GM18858 (cell line): ENCODE results near the gene ESCO1.
"Not testable (repeated sequence)": the region's sequence is repeated elsewhere in the genome, so short reads cannot be mapped to it uniquely, and the experiment has no call there.

Experiments
- ATAC-seq: cut with Tn5 transposase; IDR thresholded peaks from one replicate; pipeline ENCODE4 v1.9.1; 2021; ENCODE audit not compliant: unreplicated experiment

ESCO1 gene

DNA sequence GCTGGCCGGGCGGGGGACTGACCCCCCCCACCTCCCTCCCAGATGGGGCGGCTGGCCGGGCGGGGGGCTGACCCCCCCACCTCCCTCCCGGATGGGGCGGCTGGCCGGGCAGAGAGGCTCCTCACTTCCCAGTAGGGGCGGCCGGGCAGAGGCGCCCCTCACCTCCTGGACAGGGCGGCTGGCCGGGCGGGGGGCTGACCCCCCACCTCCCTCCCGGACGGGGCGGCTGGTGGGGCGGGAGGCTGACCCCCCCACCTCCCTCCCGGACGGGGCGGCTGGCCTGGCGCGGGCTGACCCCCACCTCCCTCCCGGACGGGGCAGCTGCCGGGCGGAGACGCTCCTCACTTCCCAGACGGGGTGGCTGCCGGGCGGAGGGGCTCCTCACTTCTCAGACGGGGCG lies 8.1 kb downstream of the ESCO1 start:
- not testable (repeated sequence) for ATAC-seq

DNA sequence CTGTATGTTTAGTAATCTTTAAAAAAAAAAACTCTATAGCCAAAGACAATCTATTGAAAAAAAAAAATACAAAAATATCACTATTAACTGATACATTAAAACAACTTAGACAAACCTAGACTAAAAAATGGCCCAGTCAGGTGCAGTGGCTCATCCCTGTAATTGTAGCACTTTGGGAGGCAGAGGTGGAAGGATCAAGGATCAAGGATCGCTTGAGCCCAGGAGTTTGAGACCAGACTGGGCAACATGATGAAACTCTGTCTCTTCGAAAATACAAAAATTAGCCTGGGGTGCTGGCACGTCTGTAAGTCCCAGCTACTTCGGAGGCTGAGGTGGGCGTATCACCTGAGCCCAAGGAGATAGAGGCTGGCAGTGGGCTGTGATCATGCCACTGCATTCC lies 16.1 kb downstream of the ESCO1 start:
- no peak for ATAC-seq

GRCh38 chr18:21575656-21576055 lies 24.8 kb downstream of the ESCO1 start:
- no peak for ATAC-seq

GRCh38 chr18:21571772-21572171 lies 28.7 kb downstream of the ESCO1 start:
- no peak for ATAC-seq

- ATAC-seq = no peak
Observed at GRCh38 chr18:21559195-21559594, 41.3 kb downstream of the ESCO1 start.

- no peak for ATAC-seq
Observed at GRCh38 chr18:21557607-21558253, 42.8 kb downstream of the ESCO1 start.

- no peak for ATAC-seq
Observed at GRCh38 chr18:21550510-21550970, 50.0 kb downstream of the ESCO1 start.

GRCh38 chr18:21548647-21549046 lies 51.9 kb downstream of the ESCO1 start:
- ATAC-seq = no peak

GRCh38 chr18:21546423-21546822 lies 54.1 kb downstream of the ESCO1 start:
- ATAC-seq = no peak

- ATAC-seq = no peak
Observed at GRCh38 chr18:21538230-21538629, 62.3 kb downstream of the ESCO1 start.

GRCh38 chr18:21534327-21534726 lies 66.2 kb downstream of the ESCO1 start:
- ATAC-seq = no peak

DNA sequence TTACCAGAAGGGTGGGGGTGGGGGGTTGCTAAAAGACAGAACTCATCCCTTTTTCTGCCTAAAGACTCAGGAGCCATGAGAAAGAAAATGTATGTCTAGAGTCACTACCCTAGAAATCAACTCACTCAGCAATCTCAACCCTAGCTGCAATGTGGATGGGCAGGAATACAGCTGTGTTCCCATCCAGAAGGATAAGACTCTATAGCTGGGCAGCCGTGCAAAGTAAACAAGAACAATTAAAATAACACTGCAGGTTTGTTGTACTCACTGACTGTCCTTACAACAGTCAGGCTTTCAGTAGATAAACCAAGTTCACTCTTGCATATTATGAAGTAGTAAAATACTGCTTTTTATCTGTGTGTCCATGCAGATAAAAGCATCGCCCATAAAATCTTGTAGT lies 74.0 kb downstream of the ESCO1 start:
- no peak for ATAC-seq

- no peak for ATAC-seq
Observed at GRCh38 chr18:21525916-21526315, 74.6 kb downstream of the ESCO1 start.

GRCh38 chr18:21522530-21522929 lies 78.0 kb downstream of the ESCO1 start:
- ATAC-seq = no peak

DNA sequence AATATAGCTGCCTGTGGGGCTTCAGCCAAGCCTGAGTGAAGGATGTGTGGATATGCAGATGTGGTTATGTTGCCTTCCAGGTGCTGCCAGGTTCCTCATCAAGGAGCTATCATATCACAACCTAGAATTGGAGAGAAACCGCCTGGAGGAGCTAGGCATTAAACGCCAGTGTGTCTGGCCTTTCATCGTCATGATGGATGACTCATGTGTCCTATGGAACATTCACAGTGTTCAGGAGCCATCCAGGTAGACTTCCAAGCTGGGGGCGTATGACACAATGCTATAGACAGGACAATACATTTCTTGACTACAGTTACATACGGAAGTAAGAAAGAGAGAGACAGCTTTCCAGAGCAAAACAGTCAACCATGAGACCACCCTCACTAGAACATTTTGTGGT lies 86.8 kb downstream of the ESCO1 start:
- ATAC-seq = no peak

GRCh38 chr18:21513292-21513691 lies 87.2 kb downstream of the ESCO1 start:
- no peak for ATAC-seq

DNA sequence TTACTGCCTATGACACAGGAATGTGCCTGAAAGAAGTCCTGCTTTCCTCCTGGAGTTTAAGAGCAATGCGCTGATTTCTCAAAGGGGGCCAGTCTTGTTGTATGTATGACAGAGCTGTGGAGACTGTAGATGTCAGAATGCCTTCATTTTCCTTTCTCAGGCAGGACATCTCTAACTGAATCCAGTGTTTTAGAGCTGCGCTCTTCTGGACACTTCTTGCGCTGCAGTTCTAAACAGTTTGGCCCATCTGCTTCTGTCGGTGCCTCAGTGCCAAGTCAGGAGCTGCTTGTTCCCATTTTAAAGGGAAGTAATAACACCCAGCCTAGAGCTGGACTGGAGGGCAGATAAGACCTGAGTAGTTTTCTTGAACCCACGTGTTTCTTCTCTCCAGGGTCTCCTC lies 91.4 kb downstream of the ESCO1 start:
- no peak for ATAC-seq

DNA sequence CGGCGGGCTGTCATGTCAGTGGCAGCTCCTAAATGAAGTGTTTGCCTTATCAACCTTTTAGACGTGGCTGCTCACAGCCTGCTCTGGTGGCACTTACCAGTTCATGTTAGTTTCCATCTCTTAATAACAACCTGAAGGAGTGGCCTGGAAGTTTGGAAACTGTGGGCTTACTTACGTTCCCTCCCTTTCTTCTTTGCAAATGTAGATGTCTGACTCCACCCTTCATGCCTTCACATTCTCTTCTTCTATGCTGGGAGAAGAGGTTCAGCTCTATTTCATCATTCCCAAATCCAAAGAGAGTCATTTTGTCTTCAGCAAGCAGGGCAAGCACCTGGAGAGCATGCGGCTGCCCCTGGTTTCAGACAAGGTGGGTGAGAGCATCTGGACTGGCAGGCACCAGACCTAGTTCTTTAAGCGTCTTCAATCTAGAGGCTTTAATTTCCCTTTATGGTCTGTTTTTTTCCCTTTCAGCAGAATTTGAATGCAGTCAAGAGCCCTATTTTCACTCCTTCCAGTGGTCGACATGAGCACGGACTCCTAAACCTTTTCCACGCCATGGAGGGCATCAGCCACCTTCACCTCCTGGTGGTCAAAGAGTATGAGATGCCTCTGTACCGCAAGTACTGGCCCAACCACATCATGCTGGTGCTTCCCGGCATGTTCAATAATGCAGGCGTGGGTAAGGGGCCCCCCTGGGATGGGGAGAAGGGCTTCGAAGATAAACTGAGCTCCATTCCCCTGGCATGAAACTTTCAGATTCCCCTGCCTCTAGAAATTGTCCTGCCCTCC lies 92.4 kb downstream of the ESCO1 start:
- ATAC-seq = no peak

GRCh38 chr18:21502661-21503060 lies 97.8 kb downstream of the ESCO1 start:
- no peak for ATAC-seq

DNA sequence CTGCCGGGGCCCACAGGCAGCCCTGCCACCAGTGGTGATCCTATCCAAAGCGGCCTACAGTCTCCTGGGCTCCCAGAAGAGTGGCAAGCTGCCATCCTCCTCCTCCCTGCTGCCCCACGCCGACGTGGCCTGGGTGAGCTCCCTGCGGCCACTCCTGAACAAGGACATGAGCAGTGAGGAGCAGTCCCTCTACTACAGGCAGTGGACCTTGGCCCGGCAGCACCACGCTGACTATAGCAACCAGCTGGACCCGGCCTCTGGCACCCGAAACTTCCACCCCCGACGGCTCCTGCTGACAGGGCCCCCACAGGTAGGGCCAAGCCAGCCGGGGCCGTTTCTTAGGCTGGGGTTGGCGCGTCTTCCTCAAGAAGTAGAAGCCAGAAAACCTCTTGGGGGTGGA lies 100.5 kb downstream of the ESCO1 start:
- ATAC-seq = no peak

GRCh38 chr18:21496277-21496835 lies 104.1 kb downstream of the ESCO1 start:
- ATAC-seq = no peak

GRCh38 chr18:21490748-21491147 lies 109.8 kb downstream of the ESCO1 start:
- ATAC-seq = no peak
